Activated CD4-positive, alpha-beta T cell treated with anti-CD3 and anti-CD28 coated beads, Interleukin-2, amount 50 U/mL, for 16 hours (primary cell): ENCODE measurements around the gene CD82.
A peak's percentile ranks its signal among the peaks of the same experiment; 100 is the strongest.

Experiments used
- DNase-seq: peaks from one replicate; pipeline ENCODE4 v3.0.0-alpha.2; 2020

CD82 gene

GRCh38 chr11:44561964-44562734 lies 3.3 kb upstream of the CD82 start:
- DNase-seq: no peak

- DNase-seq: no peak
Measured at GRCh38 chr11:44562845-44563460, 2.5 kb upstream of the CD82 start.

- DNase-seq: no peak
Measured at GRCh38 chr11:44563711-44564110, 1.8 kb upstream of the CD82 start.

- no peak for DNase-seq
Measured at GRCh38 chr11:44564166-44564565, 1.3 kb upstream of the CD82 start.

- DNase-seq: no peak
Measured at GRCh38 chr11:44564670-44565210, 723 bp upstream of the CD82 start.

- DNase-seq: no peak
Measured at GRCh38 chr11:44565953-44566949, 788 bp downstream of the CD82 start.

- DNase-seq: peak; percentile 61
Measured at GRCh38 chr11:44566952-44567875, 1.8 kb downstream of the CD82 start.

GRCh38 chr11:44567876-44568256 lies 2.4 kb downstream of the CD82 start:
- DNase-seq: no peak

- no peak for DNase-seq
Measured at GRCh38 chr11:44568331-44568657, 2.8 kb downstream of the CD82 start.

GRCh38 chr11:44568658-44569473 lies 3.4 kb downstream of the CD82 start:
- DNase-seq: peak; percentile 96

GRCh38 chr11:44570411-44571155 lies 5.1 kb downstream of the CD82 start:
- DNase-seq: no peak

GRCh38 chr11:44571871-44572270 lies 6.4 kb downstream of the CD82 start:
- DNase-seq: no peak

GRCh38 chr11:44572436-44572835 lies 7.0 kb downstream of the CD82 start:
- DNase-seq: no peak

GRCh38 chr11:44572884-44573283 lies 7.4 kb downstream of the CD82 start:
- no peak for DNase-seq

GRCh38 chr11:44573333-44573732 lies 7.9 kb downstream of the CD82 start:
- no peak for DNase-seq

GRCh38 chr11:44574610-44575287 lies 9.3 kb downstream of the CD82 start:
- DNase-seq: peak; percentile 77

- DNase-seq: peak; percentile 62
Measured at GRCh38 chr11:44575288-44575672, 9.8 kb downstream of the CD82 start.

GRCh38 chr11:44575962-44576361 lies 10.5 kb downstream of the CD82 start:
- DNase-seq: no peak

- no peak for DNase-seq
Measured at GRCh38 chr11:44576656-44577055, 11.2 kb downstream of the CD82 start.
